DMS114 treated with DMSO at 0.1 percent for 48 hours (cell line): ENCODE results near the gene PHF5A.

Source experiments
- DNase-seq: peaks from one replicate; lab custom pipeline; 2025; ENCODE audit not compliant: unreplicated experiment; lab: John Stamatoyannopoulos, UW

The PHF5A gene

DNA sequence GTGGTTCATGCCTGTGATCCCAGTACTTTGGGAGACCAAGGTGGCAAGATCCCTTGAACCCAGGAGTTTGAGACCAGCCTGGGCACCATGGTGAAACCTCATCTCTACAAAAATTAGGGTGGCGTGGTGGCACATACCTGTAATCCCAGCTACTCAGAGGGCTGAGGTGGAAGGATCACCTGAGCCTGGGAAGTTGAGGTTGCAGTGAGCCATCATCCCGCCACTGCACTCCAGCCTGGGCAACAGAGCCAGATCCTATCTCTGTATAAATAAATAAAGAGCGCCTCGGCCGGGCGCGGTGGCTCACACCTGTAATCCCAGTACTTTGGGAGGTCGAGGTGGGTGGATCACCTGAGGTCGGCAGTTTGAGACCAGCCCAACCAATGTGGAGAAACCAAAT lies 49.8 kb downstream of the PHF5A start:
- DNase-seq: no peak

- no peak for DNase-seq
These were observed 50.7 kb downstream of the PHF5A start for GRCh38 chr22:41417622-41418390.

- no peak for DNase-seq
These were observed 52.9 kb downstream of the PHF5A start for GRCh38 chr22:41415554-41415953.

DNA sequence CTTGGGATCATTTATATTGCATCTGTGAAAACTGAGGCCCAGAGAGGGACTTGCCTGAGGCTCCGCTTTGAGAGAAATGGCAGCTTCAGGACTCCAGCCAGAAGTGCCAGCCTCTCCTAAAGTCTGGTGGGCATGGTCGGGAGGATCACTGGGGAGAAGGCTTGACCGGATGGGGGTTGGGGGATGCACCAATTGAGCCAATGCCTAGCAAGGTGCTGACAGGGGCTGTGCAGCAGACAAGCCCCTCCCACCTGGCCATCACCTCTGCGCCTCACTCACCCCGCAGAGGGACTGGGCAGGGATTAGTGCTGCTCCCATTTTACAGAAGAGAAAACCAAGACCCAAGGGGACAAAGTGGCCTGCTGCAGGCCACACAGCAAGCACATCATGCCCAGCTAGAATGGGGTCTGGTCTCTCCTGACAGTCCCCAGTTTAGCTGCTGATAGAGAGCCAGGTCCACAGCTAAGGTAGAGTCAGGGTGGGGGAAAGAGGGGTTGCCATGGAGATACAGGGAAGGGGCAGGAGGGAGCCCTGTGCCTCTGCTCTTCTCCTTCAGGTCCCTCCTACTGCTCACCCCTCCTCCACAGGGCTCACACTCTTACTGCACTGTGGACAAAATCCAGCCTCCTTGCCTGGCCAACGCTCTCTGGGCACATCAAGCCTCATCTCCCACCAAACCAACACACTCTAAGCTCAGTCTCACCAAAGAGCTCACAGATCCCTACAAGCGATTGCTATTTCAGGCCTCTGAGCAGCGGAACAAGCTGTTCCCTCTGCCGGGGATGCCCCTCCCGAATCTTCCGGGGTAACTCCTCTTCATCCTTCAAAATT lies 57.3 kb downstream of the PHF5A start:
- DNase-seq: peak; percentile 27

DNA sequence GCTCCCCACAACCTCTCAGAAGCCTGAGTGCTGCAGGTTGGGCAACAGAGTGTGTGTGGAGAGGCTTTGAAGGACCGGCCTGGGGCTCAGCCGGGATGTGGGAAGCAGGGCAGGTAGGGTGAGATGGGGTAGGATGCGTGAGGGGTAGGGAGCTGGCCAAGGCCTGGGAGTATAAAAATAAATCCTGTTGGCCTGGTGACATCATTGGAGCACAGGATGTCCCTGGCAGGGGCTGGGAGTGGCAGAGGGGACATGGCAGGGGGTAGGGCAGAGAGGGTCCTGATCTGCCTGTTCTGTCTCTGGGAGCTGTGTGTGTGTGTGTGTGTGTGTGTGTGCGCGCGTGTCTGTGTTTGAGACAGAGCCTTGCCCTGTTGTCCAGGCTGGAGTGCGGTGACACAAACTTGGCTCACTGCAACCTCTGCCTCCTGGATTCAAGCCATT lies 58.2 kb downstream of the PHF5A start:
- DNase-seq: no peak
